Pancreas (tissue), 10 donors: Measurements from ENCODE around the gene STAC3. TPM values are rescaled to one million over a fixed set of nuclear protein-coding genes. Genes with fewer than 3 reads are reported as not detected.

ENCODE experiments used
- ATAC-seq, 4 donors: fragments of 200-7000 bp; cut with Tn5 transposase; one replicate each; pipeline versions ENCODE4 v1.8.0 to v1.9.1; 2020; ENCODE audit warnings: mild to moderate bottlenecking in 4 of 4, moderate library complexity in 4 of 4
- DNase-seq, 6 donors: peaks; one replicate each; pipeline ENCODE4 v3.0.0-alpha.2; 2020
- FAIRE-seq: peaks from 2 replicates; lab custom pipeline; 2012; peaks lifted over from hg19 to GRCh38; lab: Jason Lieb, UNC
- H3K27ac ChIP-seq, 4 donors: fragments of 200-600 bp; sonication (generic); 1 replicate in 3 of 4; 2 replicates in 1 of 4; pipeline versions ENCODE4 v1.5.0 to v1.8.0; 2020
- H3K27me3 ChIP-seq, 4 donors: fragments of 200-600 bp; one replicate each; pipeline ENCODE4 v1.8.0; 2021
- H3K36me3 ChIP-seq, 3 donors: fragments of 200-600 bp; sonication (generic) in 1 of 3; one replicate each; pipeline versions ENCODE4 v1.5.0 to v1.8.0; 2020 to 2021
- H3K4me1 ChIP-seq, 3 donors: fragments of 200-600 bp; one replicate each; pipeline ENCODE4 v1.8.0; 2021
- H3K4me3 ChIP-seq, 4 donors: fragments of 200-600 bp; sonication (generic) in 2 of 4; one replicate each; pipeline versions ENCODE4 v1.5.0 to v1.8.0; 2020 to 2021
- H3K9me3 ChIP-seq, 4 donors: fragments of 200-600 bp; one replicate each; pipeline ENCODE4 v1.8.0; 2021
- CTCF ChIP-seq, 4 donors: fragments of 200-600 bp; sonication (generic) in 3 of 4; IDR thresholded peaks; one replicate each; pipeline versions ENCODE4 v1.5.0 to v1.8.0; 2021; ENCODE audit warnings: antibody characterized with exemption in 4 of 4
- WGBS, 2 donors: extraction: QIAGEN DNeasy Blood & Tissue Kit; methylation state at CpG; one replicate each; pipeline ENCODE4 v1.1.7; 2013; 5-methylcytosine and 5-hydroxymethylcytosine counted together
- intact Hi-C, 3 donors: fragments of 100-400 bp; cut with DNase I; formaldehyde crosslinking; loops; one replicate each; pipeline versions ENCODE4 v1.11.1 to v1.14.2; 2022
- polyA plus RNA-seq, 2 donors: library from polyadenylated mRNA; stranded (reverse); fragments of 200-250 nt; gene quantifications; one replicate each; pipeline ENCODE4 v1.2.3, GENCODE V29; 2013
- total RNA-seq, 6 donors: library from RNA; stranded (reverse); fragmentation: NEBNext Ultra II Directional in 4 of 6; extraction: Animal tissue kit (Norgen Biotek cat#: 25700) in 4 of 6; gene quantifications; one replicate each; pipeline versions ENCODE4 v1.2.1 to v1.2.4, GENCODE V29; 2021 to 2023
- donor health status: healthy with polysubstance abuse.
- donor health status: DM: no; HTN: no; CAD: no; lungs with moderate emphysema.
- donor health status: DM: no; HTN: no; CAD: no.
- donor health status: control.
- donor health status: control.
- donor health status: Bipolar disorder and iron deficiency.
- donor health status: DM: yes; HTN: yes; CAD: no.
- donor health status: DM: no; HTN: no; CAD: no.
- donor health status: DM: no; HTN: no; CAD: no.
- donor health status: DM: yes; HTN: yes; CAD: no.

Gene STAC3
- total and polyA plus RNA-seq, 8 donors: 0.46 to 3.0 (median 1.1) TPM

- Histone ChIP-seq H3K4me3 (no peak overlapping the region), H3K27me3 (no peaks in the 10 kb centered on the region), H3K36me3 (no peaks in the 10 kb centered on the region), H3K27ac (peak overlapping the region in 1 of 4 donors; percentile 33), H3K9me3 (no peaks in the 10 kb centered on the region), H3K4me1 (peaks cover 0 to 15% (median 8%) of the 10 kb centered on the region in 3 donors)
- FAIRE-seq (no peak), DNase-seq (no peak), ATAC-seq (peak; percentile 1 to 4 (median 2))
- no peak for TF ChIP-seq CTCF (IDR thresholded peaks at IDR 0.05)
- 36 to 48% methylated on average over 4 of the region's 4 CpGs for WGBS, 2 donors
- intact Hi-C loops: loop anchor here in 1 of 3 donors (5.0 to 10.0 kb wide), 2 partner anchors 33 to 241 kb away; partner anchors contain the start of genes GLI1 and INHBE
Observed at GRCh38 chr12:57213763-57214397, 37.1 kb downstream of the STAC3 start.

- intact Hi-C loops: loop anchor here in 1 of 3 donors (5.0 to 10.0 kb wide), 2 partner anchors 34 to 242 kb away; partner anchors contain the start of genes GLI1 and INHBE
- 9 to 11% methylated on average over 16 of the region's 16 CpGs for whole genome bisulfite sequencing, 2 donors
Observed at GRCh38 chr12:57213058-57213715, 37.8 kb downstream of the STAC3 start.

DNA sequence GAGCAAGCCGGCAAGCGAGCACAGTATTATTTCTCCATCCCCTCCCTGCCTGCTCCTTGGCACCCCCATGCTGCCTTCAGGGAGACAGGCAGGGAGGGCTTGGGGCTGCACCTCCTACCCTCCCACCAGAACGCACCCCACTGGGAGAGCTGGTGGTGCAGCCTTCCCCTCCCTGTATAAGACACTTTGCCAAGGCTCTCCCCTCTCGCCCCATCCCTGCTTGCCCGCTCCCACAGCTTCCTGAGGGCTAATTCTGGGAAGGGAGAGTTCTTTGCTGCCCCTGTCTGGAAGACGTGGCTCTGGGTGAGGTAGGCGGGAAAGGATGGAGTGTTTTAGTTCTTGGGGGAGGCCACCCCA is 38.3 kb downstream of the STAC3 start:
- TF ChIP-seq CTCF (IDR thresholded peaks at IDR 0.05): no peak

More at GRCh38 chr12:57213058-57213715, 37.8 kb downstream of the STAC3 start:
- Histone ChIP-seq H3K4me1 (peaks cover 0 to 15% (median 8%) of the 10 kb centered on the region in 3 donors), H3K36me3 (no peaks in the 10 kb centered on the region), H3K4me3 (no peak overlapping the region), H3K9me3 (no peaks in the 10 kb centered on the region), H3K27me3 (no peaks in the 10 kb centered on the region), H3K27ac (peak overlapping the region in 1 of 4 donors; percentile 33)
- TF ChIP-seq CTCF (IDR thresholded peaks at IDR 0.05): peak; percentile 89 to 95 (median 91)
- FAIRE-seq (peak; percentile 61), ATAC-seq (peak; percentile 84 to 92 (median 89)), DNase-seq (peak; percentile 80 to 94 (median 90))

GRCh38 chr12:57211791-57212700 is 38.9 kb downstream of the STAC3 start:
- intact Hi-C loops: loop anchor here in 1 of 3 donors (5.0 to 10.0 kb wide), 2 partner anchors 35 to 243 kb away; partner anchors contain the start of genes GLI1 and INHBE
- no peak for TF ChIP-seq CTCF (IDR thresholded peaks at IDR 0.05)
- no peak for DNase-seq
- no peak for FAIRE-seq
- Histone ChIP-seq H3K4me1 (peaks cover 0 to 9% (median 3%) of the 10 kb centered on the region in 3 donors), H3K4me3 (no peak overlapping the region), H3K36me3 (no peaks in the 10 kb centered on the region), H3K27me3 (no peaks in the 10 kb centered on the region), H3K27ac (no peak overlapping the region), H3K9me3 (no peaks in the 10 kb centered on the region)
- no peak for ATAC-seq
- WGBS, 2 donors: 86 to 88% methylated on average over 27 of the region's 27 CpGs

More for the DNA sequence above, 38.3 kb downstream of the STAC3 start:
- Histone ChIP-seq H3K36me3 (no peaks in the 10 kb centered on the region), H3K27ac (no peak overlapping the region), H3K4me1 (peaks cover 0 to 15% (median 8%) of the 10 kb centered on the region in 3 donors), H3K4me3 (no peak overlapping the region), H3K27me3 (no peaks in the 10 kb centered on the region), H3K9me3 (no peaks in the 10 kb centered on the region)
- ATAC-seq (no peak), DNase-seq (no peak), FAIRE-seq (no peak)
- intact Hi-C loops: loop anchor here in 1 of 3 donors (5.0 to 10.0 kb wide), 2 partner anchors 35 to 242 kb away; partner anchors contain the start of genes GLI1 and INHBE
- 68 to 76% methylated on average over 7 of the region's 7 CpGs for WGBS, 2 donors
